ENCODE results near the gene FGF10. TPM values are rescaled to one million over a fixed set of nuclear protein-coding genes. Genes with fewer than 3 reads are reported as not detected.
A peak's percentile ranks its signal among the peaks of the same experiment; 100 is the strongest.

FGF10 gene
- total RNA-seq (2021; fragmentation: NEBNext Ultra II Directional; extraction: Animal tissue kit (Norgen Biotek cat#: 25700)) = not detected
- long read RNA-seq = 0 reads

DNA sequence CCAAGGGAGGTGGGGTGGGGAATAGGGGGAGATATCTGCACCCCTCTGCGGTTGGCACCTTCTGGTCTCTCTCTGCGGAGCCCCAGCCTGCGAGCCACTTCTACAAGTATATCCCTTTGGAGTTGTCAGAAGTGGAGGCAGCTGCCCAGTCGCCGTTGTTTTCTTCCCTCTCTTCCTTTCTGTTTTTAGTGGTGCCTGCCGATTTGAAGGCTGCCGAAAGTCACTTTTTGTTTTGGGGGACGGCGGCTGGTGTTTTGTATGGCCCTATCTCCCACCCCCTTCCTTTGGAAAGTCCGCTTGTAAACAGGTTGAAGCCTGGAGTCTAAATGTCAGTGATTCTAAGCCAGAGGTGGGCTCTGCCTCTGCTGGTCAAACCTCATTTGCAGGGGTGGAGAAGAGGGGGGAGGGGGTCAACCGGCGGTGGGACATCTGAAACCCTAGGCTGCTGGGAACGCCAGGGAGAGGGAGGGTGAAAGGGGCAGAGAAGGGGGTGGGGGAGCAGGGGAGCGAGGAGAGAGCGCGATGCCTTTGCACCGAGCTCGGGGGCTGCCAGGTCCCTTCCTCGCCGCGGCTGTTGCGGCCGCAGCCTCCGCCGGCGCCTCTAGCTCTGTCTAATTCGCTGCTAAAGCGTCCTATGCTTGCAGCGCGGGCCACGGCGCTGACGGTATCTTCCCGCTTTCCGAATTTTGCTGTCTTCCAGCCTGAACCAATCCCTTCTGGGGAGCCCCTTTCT lies at the start of gene FGF10:
Gene FGF10 (minus strand): TSS at position 331 of the 733 bp plus-strand sequence. CDS start 738 bp downstream, outside the sequence.
- TF ChIP-seq, protein P1, sequence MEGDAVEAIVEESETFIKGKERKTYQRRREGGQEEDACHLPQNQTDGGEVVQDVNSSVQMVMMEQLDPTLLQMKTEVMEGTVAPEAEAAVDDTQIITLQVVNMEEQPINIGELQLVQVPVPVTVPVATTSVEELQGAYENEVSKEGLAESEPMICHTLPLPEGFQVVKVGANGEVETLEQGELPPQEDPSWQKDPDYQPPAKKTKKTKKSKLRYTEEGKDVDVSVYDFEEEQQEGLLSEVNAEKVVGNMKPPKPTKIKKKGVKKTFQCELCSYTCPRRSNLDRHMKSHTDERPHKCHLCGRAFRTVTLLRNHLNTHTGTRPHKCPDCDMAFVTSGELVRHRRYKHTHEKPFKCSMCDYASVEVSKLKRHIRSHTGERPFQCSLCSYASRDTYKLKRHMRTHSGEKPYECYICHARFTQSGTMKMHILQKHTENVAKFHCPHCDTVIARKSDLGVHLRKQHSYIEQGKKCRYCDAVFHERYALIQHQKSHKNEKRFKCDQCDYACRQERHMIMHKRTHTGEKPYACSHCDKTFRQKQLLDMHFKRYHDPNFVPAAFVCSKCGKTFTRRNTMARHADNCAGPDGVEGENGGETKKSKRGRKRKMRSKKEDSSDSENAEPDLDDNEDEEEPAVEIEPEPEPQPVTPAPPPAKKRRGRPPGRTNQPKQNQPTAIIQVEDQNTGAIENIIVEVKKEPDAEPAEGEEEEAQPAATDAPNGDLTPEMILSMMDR (IDR thresholded peaks at IDR 0.05) = no peak
- peaks cover 3% of the 10 kb centered on the region for H3K27me3 Mint-ChIP-seq (ENCODE audit: insufficient read depth)
- no peaks in the 10 kb centered on the region for H3K4me1 Mint-ChIP-seq (ENCODE audit: low read depth)
- H3K36me3 Mint-ChIP-seq (ENCODE audit: low read depth) = no peaks in the 10 kb centered on the region
- peaks cover 9% of the 10 kb centered on the region; the same call in 1 of the 2 replicates for H3K9me3 Mint-ChIP-seq
- DNase-seq = no peak
- no peak within 1 kb of the TSS for H3K27ac Mint-ChIP-seq
- peak within 1 kb of the TSS; percentile 75; the same call in 1 of the 2 replicates for H3K4me3 Mint-ChIP-seq

DNA sequence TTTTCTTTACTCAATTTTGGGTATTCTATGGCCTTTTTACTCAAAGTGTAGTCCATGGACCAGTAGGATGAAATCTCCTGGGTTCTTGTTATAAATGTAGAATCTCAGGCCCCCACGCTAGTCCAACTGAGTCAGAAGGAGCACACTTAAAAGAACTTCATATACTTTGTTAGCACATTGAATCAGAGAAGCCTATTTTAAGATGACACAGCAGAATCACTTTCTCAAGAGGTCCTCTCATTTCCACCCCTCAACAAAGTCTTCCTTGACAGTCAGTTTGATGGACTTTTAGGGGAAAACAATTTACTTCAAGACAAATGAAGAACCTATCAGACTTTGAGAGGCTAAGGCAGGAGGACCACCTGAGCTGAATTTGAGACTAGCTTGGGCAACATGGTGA lies 37.7 kb upstream of the FGF10 start:
- Mint-ChIP-seq H3K9me3 (peaks cover 16% of the 10 kb centered on the region), H3K4me1 (ENCODE audit: low read depth) (no peaks in the 10 kb centered on the region), H3K27ac (no peak overlapping the region), H3K36me3 (ENCODE audit: low read depth) (no peaks in the 10 kb centered on the region), H3K27me3 (ENCODE audit: insufficient read depth) (no peaks in the 10 kb centered on the region; the same call in 1 of the 2 replicates), H3K4me3 (no peak overlapping the region)
- TF ChIP-seq, protein P1 (IDR thresholded peaks at IDR 0.05) = no peak
- no peak for DNase-seq

DNA sequence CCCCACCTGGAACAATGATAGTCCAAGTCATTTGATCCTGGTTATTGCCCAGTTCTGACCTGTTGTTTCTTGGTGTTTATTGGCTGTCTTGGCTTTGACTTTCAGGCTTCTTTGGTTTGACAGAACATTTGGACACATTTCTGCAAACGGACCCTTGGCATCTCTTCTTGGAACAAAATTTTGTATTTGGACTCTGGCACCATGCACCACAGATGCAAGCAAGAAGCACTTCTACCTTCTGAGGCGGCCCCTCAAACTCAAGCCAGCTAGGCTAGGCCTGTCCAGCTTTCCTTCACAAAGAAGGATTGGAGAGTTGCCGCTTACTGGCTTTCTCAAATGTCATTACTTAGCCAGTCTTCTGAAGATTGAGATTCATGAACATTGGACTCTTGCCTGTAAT lies 23.1 kb upstream of the FGF10 start:
- H3K4me3 Mint-ChIP-seq = no peak overlapping the region

DNA sequence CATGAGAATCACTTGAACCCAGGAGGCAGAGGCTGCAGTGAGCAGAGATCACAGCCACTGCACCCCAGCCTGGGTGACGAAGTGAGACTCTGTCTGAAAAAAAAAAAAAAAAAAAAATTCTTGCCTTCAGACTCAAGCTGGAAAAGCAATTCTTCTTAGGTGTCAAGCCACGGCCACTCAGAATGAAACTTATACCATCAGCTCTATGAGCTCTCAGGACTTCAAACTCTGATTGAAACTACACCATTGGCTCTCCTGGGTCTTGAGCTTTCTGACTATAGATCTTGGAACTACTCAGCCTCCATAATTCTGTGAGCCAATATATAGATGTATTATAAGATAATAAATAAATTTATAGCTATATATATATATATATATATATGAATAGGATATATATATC lies 12.9 kb upstream of the FGF10 start:
- Mint-ChIP-seq H3K4me1 (ENCODE audit: low read depth) (no peaks in the 10 kb centered on the region), H3K9me3 (peaks cover 32% of the 10 kb centered on the region), H3K4me3 (no peak overlapping the region), H3K27ac (no peak overlapping the region), H3K36me3 (ENCODE audit: low read depth) (no peaks in the 10 kb centered on the region; the same call in 1 of the 2 replicates), H3K27me3 (ENCODE audit: insufficient read depth) (no peaks in the 10 kb centered on the region)
- TF ChIP-seq, protein P1 (IDR thresholded peaks at IDR 0.05) = no peak
- DNase-seq = no peak

More for the DNA sequence above, 23.1 kb upstream of the FGF10 start:
- Mint-ChIP-seq H3K9me3 (peaks cover 29% of the 10 kb centered on the region), H3K4me1 (ENCODE audit: low read depth) (no peaks in the 10 kb centered on the region), H3K27me3 (ENCODE audit: insufficient read depth) (no peaks in the 10 kb centered on the region; the same call in 1 of the 2 replicates), H3K27ac (no peak overlapping the region), H3K36me3 (ENCODE audit: low read depth) (no peaks in the 10 kb centered on the region)
- no peak for DNase-seq
- TF ChIP-seq, protein P1 (IDR thresholded peaks at IDR 0.05) = no peak

DNA sequence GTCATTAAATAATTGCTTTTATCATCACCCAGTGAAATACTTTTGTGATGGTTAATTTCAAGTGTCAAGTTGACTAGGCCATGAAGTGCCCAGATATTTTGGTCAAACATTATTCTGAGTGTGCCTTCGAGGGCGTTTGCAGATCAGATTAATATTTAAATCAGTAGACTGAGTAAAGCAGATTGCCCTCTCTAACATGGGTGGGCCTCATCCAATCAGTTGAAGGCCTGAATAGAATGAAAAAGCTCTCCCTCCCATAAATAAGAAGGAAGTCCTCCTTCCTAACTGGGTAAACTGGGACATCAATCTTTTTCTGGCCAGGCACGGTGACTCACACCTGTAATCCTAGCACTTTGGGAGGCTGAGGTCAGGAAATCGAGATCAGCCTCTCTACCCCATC lies 12.4 kb upstream of the FGF10 start:
- no peak overlapping the region for H3K4me3 Mint-ChIP-seq
- no peaks in the 10 kb centered on the region; the same call in 1 of the 2 replicates for H3K36me3 Mint-ChIP-seq (ENCODE audit: low read depth)
- TF ChIP-seq, protein P1 (IDR thresholded peaks at IDR 0.05) = no peak
- H3K9me3 Mint-ChIP-seq = peaks cover 32% of the 10 kb centered on the region
- no peak for DNase-seq
- H3K27me3 Mint-ChIP-seq (ENCODE audit: insufficient read depth) = no peaks in the 10 kb centered on the region
- H3K4me1 Mint-ChIP-seq (ENCODE audit: low read depth) = no peaks in the 10 kb centered on the region
- no peak overlapping the region for H3K27ac Mint-ChIP-seq

Measured in HFFc6 (cell line).